IPS DF 4.7 (cell line): ENCODE measurements around the gene CSNK1G3.
A peak's percentile ranks its signal among the peaks of the same experiment; 100 is the strongest.

Source experiments
- DNase-seq: peaks from one replicate; pipeline ENCODE4 v3.0.0-alpha.2; 2013; ENCODE audit warnings: low spot score; ENCODE audit errors: extremely low read depth

The CSNK1G3 gene

DNA sequence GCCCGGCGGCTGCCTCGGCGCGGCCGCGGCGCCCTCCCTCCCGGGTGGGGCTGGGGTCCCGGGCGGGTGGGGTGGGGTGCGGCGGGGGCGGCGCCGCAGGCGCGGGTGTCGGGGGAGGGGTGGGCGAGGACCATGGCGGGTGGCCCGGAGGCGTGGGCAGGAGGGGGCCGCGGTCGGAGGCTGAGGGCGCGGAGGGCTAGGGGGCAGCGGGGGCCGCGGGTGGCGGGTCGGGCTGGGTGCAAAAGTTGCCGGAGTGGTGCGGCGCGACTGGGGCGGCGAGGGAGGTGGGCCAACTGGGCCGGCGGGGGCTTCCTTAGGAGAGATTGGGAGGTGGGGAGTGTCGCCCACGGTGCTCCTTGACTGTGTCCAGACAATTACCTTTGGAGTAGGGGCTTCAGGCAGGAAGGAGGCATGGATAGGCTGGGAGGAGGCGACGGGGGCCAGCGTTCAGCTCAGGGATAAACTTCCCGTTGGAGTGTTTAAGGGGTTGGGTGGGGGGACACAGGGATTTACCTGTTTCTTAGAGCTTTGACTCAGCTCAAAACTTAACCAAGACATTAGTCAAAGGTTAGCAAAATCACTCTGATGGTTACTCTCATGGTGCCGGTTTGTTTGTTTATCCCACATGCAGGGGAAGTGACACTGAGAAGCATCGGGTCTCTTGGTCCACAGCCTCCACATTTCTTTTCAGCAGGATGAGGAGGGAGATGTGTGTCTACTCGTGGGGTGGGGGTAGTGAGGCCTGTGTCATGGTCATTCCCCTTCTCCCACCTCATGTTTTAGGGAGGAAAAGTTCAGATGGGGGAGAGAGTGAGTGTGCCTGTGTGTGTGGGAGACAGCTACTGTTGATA, 859 bp downstream of the CSNK1G3 start:
- no peak for DNase-seq

DNA sequence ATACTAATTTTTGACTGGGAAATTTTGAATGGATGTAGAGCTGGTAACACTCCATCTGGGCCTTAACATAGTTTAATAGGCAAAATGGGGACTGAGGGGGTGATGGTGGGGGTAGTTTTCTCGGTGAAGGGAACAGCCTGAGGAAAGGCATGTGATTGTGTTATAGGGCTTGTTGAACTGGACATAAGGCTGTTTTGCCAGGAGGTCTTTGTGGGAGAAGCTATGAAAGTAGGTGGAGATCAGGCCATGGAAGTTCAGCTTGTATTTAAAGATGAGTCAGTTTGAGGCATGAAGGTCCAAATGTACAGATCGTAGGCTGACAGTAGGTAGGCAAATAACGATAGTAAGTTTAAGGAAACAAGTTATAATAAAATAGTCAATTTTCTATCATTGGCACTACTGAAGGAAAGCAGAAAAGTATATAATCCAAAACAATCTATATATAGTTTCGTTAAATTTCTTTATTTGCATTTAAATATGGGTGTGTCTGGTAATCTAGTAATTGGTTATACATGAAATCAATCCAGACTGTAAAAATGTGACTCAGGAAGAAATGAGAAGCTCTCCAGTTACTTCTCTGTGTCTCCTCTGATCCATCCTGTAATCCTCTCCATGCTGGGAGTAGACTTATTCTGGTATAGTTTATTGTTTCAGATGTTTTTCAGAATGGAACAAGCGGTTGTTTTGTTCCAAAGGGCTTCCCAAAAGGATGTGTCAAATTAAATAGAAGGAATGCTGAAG, 2.8 kb downstream of the CSNK1G3 start:
- no peak for DNase-seq

DNA sequence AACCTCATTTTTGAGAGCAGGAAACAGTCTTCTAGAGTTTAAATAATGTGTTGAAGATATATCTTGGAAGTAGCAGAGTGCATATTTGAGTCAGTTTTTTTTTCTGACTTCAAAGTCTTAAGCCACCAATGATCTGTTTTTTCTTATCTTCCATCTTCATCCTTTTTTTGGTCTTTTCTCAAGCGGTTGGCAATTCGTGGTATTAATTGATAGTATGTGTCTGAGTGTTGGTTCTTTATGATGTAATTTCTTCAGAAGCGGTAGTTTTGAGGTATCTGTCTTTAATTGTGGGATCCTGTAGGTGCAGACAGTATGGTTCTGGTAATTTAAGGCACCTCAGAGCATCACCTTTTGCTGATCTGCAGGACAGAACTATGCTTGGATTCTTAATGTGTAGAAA, 3.9 kb downstream of the CSNK1G3 start:
- no peak for DNase-seq

DNA sequence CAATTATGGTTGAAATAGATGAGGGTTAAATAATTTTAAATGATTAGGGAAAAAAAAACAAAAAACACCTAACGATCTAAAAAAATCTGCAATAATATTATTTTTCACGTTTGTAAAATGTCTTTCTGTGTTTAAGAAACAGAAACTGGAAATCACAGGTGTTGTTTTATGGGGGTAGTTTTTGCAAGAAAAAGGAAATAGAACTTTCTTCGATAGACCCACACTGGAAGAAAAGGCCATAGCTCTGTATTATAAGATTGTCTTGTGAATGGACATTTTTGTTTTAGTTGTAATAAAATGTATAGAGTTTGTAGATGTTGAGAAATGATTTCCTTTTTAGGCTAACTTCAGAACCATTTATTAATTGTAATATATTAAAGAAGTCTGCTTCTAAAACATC, 5.5 kb downstream of the CSNK1G3 start:
- no peak for DNase-seq

DNA sequence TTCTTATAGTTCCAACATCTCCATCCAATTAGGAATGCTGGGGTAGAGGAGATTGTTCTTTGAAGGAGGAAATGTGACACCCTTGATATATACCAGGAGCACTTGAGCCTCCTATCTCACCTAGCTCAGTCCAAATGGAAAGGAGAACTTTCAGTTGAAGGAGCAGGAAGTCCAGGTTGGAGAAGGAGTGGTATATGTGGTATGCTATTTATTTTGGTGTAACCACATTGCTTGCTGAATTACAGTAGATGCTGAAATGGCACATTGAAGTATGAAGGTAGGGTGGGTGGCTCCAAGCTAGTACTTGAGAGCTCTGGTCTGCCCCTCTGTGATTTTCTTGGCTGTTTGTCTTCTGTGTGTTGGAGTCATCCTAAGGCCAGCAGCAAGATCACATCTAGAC, 6.1 kb downstream of the CSNK1G3 start:
- DNase-seq, result no peak

DNA sequence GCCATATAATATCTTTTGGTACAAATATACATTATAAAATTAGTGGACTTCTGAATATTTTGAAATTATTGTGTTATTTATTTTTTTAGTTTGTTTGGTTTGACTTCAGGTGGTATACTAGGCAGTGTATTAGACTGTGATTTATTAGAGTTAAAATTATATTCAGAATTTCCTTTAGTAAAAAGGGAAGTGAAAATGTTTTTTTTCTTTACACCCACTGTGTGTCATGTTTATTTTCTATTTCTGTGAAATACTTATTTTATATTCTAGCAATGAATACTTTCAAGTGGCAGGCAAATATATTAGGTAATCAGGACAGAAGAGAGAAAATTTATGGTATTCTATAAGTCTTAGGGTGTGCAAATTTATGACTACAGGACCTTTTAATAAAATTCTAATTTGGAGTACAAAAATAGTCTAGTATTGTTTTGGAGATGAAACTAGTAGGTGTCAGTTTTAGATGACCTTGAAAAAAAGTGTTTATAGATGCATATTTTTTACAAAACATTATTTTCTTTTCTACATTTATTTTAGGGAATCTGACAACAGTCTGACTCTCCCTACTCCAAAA, 8.8 kb downstream of the CSNK1G3 start:
- DNase-seq, result no peak

DNA sequence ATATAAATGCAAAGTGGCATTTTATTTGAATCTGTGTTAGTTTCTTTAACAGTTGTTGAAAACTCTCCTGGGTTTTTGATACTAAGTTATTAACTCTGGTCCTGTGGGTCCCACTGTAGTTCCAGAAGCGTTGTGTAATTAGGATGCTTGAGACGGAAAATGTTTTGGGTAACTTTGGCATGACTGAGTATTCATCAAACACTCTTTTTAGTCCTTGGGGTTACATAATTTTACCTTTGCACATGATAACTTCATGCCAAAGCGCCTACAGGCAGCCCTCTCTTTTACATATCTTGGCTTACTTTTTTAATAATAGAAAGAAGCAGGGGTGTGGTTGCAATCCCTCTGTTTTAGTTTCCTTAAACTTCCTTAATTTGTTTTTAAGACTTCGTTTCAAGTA, 12.2 kb downstream of the CSNK1G3 start:
- no peak for DNase-seq

DNA sequence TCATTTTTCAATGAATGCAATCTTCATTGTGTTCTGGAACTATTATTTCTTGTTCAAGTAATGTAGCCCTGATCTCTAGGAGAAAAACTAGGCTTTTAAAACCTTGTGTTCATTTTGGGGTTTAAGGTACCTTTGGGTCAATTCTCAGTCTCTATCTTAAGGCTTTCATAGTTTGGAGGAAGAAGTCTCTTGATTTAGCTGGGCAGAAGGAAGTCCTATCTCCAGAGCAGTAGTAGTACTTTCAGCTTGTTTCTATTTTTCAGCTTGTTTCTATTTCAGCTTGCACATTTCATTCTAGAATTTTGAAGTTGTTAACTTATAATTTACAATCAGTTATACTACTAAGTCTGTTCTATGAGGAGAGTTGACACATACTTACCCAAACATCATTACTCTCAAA, 15.2 kb downstream of the CSNK1G3 start:
- DNase-seq, result no peak

DNA sequence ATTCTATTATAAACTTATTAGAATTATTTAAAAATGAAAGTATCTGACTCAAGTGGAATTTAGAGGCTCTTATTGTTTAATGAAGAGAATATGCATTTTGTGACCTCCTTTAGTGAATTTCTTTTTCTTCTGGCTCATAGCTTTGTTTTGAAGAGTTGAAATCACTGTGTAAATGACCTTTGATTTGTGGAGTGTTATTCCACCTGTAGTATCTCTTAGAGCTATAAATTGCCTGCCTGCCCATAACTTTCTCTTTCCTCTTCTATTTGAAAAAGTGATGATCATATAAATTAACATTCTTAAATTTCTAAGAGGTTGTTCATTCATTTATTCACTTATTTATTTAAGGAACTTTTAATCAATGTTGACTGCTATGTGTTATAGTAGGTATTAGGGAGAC, 16.1 kb downstream of the CSNK1G3 start:
- no peak for DNase-seq

DNA sequence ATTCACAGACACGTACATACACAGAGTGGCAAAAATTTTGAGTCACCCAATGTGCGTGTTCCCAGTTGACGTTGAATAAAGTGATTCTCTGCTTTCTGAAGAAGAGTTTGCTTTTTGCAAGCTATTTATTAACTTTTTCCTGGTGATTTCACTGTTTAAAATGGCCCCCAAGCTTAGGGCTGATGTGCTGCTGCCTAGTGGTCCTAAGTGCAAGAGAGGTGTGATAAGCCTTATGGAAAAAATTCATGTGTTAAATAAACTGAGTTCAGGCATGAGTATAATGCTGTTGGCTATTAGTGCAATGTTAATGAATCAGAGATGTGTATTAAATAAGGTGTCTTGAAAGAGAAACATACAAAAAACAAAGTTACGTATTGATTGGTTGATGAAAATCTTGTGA, 16.9 kb downstream of the CSNK1G3 start:
- no peak for DNase-seq

DNA sequence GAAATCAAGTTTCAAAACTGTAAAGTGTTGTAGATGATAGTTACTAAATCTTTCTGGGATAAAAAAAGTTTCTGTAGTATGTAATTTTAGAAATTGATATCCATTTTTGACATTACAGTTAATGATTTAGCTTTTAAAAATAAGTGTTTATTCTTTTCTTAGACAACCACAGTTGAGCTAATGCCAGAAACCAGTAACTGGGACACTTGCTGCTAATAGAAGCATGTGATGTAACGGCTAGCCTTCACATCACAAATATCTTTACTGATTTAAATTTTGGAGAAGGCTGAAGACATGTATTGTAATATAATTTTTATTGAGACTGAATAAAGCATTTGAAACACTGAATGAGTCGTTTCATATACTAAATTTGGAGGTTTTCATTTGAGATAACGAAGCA, 18.8 kb downstream of the CSNK1G3 start:
- DNase-seq, result no peak

DNA sequence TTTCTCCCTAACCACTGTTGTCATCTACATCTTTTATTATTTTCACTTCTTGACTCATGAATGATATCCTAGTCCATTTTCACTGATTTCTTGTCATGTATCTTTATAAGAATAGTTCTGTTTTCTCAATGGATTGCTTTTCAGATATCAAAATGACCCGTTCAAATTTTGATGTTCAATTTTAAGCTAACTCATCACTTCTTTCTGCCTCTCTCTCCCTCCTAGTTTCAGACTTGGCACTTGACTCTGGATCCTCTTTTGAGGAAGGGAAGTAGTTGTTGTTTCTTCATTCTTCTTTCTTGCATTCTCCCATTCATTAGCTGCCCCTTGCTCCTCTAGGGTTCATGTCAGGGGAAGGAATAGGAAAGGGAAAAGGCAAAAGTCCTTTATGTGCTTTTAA, 23.7 kb downstream of the CSNK1G3 start:
- no peak for DNase-seq

DNA sequence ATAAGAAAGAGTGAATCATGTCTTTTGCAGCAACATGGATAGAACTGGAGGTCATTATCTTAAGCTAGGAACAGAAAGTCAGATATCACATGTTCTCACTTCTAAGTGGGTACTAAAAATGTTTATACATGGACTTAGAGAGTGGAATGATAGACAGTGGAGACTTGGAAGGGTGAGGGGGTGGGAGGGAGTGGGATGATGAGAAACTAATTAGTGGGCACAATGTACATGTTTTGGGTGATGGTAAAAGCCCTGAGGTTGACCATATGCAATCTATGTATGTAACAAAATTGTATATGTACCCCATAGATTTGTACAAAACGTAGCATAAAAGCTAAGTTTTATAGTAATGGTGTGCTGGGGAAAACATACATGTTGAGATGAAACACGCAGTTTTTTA, 25.3 kb downstream of the CSNK1G3 start:
- DNase-seq, result no peak

DNA sequence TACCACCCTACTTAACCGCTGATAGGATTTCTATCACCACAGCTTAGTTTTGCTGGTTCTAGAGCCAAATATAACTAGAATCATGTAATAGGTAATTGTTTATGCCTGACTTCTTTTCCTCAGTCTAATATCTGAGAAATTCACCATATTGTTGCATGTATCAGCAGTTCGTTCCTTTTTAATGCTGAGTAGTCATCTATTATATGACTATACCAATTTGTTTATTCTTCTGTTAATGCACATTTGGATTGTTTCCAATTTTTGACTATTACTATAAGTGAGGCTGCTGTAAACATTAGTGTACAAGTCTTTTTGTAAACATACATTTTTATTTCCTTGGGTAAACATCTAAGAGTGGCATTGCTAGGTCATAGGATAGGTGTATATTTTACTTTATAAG, 25.9 kb downstream of the CSNK1G3 start:
- DNase-seq, result no peak

DNA sequence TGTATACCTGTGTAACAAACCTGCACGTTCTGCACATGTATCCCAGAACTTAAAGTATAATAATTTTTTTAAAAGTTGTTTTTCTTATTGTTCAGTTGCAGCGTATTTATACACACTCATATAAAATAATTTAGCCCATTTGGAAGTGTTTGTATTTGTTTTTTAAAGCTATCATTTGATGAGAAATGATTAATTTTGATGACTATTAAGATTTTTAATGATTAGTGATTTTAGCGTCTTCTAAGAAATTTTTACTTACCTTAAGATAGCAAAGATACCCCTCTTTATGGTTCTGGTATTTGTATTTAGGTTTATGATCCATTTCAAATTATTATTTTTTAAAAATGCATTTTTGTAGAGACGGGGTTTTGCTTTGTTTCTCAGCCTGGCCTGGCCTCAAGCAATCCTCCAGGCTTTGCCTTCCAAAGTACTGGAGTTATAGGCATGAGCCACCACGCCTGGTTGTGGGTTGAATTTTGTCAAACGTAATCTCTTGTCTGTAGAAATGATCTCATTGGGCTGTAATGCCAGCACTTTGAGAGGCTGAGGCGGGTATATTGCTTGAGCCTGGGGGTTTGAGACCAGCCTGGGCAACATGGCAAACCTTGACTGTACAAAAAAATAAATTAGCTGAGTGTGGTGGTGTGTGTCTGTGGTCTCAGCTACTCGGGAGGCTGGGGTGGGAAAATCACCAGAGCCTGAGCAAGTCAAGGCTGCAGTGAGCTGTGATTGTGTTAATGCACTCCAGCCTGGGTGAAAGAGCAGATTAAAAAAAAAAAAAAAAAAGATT, 26.9 kb downstream of the CSNK1G3 start:
- DNase-seq, result no peak

DNA sequence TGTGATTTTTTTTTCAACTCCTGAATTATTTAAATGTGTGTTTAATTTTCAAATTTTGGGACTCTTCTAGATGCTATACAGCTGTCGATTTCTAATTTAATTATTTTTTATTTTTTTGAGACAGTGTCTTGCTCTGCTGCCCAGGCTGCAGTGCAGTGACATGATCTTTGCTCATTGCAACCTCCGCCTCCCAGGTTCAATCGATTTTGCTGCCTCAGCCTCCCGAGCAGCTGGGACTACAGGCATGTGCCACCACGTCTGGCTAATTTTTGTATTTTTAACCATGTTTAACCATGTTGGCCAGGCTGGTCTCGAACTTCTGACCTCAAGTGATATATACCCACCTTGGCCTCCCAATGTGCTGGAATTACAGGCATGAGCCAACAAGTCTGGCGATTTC, 28.6 kb downstream of the CSNK1G3 start:
- DNase-seq, result no peak

DNA sequence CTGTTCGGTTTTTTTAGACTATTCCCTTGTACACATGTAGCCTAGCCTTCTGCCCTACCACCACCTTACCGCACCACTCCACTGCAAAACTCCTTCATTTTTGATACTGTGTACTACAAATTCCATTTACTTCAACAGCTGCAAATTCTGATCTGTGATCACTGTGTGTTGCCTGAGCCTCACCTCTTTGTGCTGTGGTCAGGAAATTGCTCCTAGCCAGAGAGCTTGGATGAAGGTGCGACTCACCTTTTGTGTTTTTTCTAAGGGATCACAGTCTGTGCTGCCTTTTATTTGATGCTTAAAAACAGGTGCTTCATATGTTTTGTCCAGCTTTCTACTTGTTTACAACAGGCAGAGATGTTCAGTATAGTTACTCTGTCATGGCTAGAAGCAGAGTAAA, 31.5 kb downstream of the CSNK1G3 start:
- DNase-seq, result no peak

DNA sequence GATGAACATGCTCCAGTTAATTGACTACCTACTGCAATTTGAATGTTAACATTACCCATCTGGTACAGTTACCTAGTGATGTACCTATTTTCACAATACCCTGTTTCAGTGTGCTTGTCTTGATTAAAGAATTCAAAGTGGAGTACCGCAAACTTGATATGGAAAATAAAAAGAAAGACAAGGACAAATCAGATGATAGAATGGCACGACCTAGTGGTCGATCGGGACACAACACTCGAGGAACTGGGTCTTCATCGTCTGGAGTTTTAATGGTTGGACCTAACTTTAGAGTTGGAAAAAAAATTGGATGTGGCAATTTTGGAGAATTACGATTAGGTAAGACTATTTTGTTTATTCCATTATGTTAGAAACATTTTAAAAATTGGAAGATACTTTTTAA, 33.5 kb downstream of the CSNK1G3 start:
- DNase-seq, result peak; percentile 16

DNA sequence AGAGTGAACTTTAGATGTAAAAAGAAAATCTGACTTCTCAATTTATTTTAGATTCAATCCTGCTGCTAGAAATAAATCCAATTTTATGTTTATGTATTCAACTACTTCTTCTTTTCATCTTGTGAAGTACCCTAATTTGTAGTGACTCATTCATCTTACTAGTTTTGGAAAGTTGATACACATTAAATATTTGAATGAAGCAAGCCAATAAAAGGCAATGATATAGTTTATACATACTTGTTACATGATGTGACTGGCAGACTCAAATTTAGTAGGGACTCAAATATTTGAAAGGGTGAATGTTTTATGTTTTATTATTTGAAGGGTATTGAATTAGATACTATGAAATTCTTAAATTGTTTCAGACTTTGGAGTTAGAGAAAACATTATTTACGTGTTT, 34.7 kb downstream of the CSNK1G3 start:
- DNase-seq, result no peak

DNA sequence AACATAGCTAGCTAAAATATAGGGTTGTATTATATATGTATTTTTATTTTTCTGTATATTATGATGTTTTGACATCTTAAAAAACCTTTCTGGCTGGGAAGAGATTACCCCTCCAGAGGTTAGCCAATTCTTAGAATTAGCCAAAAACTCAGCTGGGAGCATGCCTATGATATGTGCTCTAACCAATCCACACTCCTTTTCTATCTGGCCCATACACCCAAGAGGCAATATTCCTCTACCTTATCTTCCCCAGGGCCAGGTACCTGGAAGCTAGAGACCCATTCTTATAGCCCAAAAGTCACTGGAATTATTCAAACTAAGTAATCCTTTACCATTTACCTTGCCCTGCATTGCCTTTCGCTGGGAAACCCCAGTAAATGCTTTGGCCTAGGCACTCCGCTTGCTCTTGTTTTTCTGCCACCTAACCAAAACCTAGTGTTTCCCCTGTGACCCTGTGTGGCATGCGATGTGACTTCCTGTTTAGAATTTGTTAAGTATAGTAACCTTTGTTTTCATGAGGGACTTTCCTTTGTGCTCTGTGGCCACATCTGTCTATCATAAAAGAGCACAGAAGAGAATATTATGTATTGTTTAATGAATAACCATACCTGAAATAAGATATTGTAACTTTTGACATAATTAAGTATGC, 37.4 kb downstream of the CSNK1G3 start:
- DNase-seq, result no peak

DNA sequence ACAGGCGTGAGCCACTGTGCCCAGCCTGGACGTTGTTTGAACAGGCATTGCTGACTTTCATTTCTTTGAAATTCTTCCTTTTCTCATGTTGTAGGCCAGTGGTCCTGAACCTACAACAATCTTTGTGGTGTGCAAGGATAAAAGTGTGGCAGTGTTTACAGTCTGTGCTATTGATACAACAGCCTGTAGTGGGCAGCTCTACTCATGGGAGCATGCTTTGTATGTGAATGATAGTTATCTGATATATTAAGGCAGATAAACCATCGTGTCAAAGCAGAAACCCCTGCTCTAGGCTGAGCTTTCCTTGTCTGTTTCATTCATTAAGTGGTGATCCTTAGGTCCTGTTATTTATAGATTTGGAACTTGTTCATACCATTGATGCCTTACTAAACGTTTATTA, 42.6 kb downstream of the CSNK1G3 start:
- DNase-seq, result no peak
